NCI-H524 treated with DMSO at 0.1 percent for 48 hours (cell line): ENCODE measurements around the gene TNS4.
A peak's percentile ranks its signal among the peaks of the same experiment; 100 is the strongest.

Experiments
- DNase-seq: peaks from one replicate; lab custom pipeline; 2025; lab: John Stamatoyannopoulos, UW

The TNS4 gene

DNA sequence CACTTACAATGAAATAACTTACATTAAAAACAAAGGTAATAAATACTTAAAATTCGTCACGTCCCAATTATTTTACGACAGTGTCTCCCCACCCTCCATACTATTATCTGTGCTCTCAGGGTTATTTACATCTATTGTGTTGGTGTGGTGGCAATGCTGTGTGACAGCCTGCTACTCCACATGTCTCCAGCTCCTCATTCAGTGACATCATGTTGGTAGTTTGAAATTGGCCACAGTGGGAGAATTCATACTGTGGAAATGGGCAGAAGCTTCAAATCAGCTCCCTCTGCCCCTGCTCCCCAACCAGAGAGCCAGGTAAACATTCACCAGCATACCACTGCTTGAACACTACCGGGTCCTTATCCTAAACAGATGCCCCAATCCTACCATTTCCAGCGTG, 6.3 kb downstream of the TNS4 start:
- no peak for DNase-seq

- DNase-seq: no peak
Measured at GRCh38 chr17:40493697-40494096, 7.7 kb downstream of the TNS4 start.

DNA sequence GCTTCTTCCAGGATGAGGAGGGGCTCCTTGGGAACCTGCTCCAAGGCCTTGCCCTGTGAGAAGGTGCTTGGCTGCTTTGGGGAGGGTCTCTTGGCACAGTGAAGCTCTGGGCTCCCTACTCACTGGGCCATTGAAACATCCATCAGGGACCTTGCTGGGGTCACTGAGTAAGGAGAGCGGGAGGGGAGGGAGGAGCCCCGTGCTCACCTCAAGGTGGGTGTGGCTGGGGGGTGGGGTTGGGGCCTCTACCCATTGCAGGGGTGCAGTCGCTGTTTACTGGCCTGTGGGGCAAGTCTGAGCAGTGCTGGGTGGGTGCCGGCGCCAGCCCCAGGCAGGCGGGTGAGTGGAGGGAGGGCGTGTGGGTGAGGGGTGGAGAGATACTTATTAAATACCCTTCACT, 9.9 kb downstream of the TNS4 start:
- no peak for DNase-seq

DNA sequence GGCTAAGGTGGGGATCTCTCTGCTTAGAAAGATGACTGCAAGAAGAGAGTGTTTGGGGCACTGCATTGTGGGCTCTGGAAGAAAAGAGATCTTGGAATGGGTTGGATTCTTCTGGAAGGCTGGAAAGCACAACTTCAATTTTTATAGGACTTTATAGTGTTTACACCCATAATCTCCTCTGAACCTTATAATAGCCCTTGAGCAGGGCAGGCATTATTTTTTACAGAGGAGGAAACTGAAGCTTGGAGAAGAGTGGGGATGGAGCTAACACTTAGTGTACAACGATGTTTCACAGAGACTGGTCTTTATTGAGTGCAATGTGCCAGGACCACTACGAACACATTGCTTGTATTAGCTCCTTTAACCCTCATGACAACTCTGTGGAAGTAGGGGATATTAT, 10.4 kb downstream of the TNS4 start:
- no peak for DNase-seq

GRCh38 chr17:40490289-40490853, 11.1 kb downstream of the TNS4 start:
- DNase-seq: peak; percentile 14

- DNase-seq: no peak
Measured at GRCh38 chr17:40487371-40488020, 13.9 kb downstream of the TNS4 start.

DNA sequence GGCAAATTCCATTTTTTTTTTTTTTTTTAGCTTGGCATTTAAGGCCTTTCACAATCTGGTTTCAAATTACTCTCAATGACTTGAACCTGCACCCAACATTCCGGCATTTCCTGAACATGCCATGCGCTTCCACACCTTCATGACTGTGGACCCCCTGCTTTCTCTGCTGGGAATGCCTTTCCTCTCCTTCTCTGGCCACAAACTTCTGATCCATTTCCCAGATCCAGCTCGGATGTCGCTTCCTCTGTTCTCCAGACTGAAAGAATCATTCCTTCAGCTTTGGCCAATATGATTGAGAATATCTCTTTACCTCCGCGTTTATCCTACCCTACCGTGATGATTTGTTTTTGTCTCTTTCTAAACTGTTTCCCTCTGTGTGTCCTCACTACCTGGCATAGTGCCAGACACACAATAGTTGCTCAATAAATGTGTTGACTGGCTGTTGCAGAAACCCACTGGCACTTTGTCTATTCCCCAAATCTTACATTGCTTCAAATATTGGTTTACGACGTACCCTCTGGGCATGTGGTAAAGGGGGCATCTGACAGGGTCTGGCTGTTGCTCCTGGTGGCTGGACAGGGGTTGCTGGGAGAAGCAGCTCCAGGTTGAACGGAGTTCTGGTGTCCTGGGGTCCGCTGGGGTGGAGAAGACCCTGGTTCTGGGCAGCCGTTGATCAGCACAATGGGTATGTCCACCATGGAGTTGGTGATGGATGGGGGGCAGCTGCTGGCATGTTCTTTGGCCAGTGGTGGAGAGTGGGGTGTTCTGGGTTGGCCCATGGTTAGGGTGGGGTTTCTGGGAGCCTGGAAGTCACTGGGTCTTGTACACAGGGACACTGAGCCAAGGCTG, 14.7 kb downstream of the TNS4 start:
- no peak for DNase-seq

- no peak for DNase-seq
Measured at GRCh38 chr17:40485851-40486521, 15.4 kb downstream of the TNS4 start.

DNA sequence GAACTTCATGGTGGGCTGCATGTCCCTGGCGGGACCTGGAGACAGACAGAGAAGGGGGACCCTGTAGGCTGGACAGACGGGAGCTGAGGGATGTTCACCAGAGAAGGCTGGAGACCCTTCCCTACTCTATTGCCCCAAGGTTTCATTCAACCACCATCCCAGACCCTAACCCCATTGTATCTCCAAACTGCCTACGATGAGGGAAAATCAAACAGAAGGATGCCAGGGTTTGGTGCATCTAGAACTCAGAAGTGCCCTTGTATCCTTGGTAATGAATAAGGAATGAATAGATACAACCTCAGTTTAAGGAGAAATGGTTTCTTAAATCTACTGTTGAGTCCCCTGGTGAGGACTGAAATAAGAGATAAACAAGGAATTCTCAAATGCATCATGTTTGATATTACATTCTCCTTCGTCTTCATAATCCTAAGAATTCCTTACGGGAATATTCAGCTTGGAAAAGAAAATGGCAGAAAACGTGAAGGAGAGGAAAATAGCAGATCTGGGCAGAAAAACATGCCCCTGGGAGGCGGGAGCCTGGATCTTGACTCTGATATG, 16.4 kb downstream of the TNS4 start:
- DNase-seq: no peak

- no peak for DNase-seq
Measured at GRCh38 chr17:40484285-40484972, 17.0 kb downstream of the TNS4 start.

DNA sequence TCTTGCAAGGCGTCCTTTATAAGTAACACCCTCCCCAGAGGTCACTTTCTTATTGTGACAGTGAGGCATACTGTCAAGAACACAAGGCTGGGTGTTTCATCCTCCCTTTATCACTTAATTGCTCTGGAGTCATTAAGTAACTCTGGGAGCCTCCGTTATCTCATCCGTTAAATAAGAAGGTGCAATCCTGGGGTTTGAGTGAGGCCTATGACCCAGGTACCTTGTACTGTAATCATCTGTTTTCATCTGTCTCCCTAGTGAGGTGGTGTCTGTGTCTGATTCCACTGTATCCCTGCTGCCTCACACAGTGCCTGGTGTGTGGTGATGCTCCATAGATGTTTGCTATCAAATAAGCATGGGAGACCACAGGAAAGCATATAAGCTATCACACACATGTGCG, 17.7 kb downstream of the TNS4 start:
- DNase-seq: no peak

DNA sequence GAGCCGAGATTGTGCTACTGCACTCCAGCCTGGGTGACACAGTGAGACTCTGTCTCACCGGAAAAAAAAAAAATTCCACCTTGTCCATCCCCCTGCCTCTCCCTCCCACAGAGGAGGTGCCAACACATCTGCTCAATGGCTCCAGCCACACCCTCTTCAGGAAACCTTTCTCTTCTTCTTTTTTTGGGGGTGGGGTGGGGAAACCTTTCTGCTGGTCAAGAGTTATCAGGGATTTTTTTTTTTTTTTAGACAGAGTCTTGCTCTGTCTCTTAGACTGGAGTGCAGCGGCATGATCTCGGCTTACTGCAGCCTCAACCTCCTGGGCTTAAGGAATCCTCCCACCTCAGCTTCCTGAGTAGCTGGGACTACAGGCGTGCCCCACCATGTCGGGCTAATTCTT, 18.7 kb downstream of the TNS4 start:
- no peak for DNase-seq

- DNase-seq: no peak
Measured at GRCh38 chr17:40481106-40481505, 20.3 kb downstream of the TNS4 start.

DNA sequence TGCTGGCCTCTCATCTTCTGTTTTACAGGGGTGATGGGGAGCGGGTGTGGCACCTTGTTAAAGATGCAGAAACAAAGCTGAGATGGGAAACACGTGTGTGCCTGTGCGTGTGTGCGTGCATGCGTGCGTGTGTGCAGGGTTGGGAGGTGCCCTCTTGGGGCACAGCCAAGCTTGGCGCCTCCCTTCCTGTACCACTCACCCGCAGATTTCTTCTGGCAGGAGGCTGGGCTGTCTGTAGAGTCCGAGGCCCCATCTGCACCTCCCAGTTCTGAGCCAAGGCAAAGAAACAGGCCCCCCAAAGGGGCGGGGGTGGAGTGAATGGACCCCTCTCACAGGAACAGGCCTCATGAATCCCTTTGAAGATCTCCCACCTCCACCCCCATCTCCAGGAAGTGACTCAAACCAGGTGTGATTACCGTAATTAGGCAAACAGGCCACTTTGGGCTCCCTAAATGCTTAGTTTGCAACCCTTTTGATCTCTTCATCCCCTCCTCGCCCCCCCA, 20.9 kb downstream of the TNS4 start:
- no peak for DNase-seq

DNA sequence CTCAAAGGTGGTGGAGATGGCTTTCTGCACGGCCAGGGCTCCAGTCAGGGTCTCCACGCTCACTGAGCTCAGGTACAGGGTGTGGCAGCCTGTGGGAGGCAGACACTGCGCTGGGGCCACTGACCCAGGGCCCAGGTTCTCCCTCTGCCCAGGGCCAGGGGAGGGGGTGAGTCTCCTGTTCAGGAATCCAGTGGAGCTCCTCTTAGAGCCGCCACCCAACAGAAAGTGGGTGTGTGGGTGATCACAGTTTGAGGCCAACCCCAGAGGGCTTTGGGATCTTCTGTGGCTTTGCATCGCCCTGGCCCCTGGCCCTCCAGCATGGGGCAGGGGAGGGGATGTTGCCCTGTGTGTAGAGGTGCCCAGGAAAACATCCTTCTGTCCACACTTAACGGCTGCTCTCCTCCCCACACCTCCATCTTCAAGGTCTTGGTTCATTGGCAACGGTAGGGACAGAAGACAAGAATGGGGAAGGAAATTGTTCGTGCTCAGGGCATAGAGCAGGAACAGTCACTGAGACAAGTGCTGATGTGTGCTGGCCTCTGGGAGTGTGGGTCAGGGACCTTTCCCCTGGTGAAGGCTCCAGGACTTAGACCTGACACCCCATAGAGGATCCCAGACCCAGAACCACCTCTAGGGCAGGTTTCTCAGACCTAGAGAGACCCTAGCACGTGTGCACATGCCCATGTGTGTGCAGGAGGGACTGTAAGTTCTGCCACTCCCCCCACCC, 21.5 kb downstream of the TNS4 start:
- no peak for DNase-seq

DNA sequence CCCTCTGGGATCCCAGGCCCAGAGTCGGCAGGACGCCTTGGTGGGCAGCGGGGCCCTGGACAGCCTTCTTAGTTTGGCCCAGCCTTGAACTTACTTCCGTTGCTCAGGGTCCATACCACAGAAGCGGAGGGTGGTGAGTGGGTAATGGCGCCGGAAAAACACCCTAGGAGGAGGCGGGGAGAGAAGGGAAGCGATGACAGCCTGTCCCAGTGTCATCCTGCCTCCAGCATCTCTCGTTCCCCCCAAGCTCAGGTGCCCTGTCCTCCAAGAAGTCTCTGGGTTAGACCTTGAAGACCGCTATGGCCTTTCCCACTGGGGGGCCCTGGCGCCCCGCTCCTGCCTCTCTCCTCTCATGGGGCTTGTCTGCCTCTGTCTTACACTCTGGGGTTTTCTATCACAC, 22.9 kb downstream of the TNS4 start:
- no peak for DNase-seq

GRCh38 chr17:40477796-40478195, 23.6 kb downstream of the TNS4 start:
- no peak for DNase-seq

- DNase-seq: no peak
Measured at GRCh38 chr17:40475234-40475908, 26.1 kb downstream of the TNS4 start.

GRCh38 chr17:40474419-40475002, 26.9 kb downstream of the TNS4 start:
- DNase-seq: no peak
